Cerebellar nuclear complex (tissue), 1 donor: Measurements from ENCODE around the gene MYADML2.

Experiments
- DNase-seq, 2 experiments: peaks; one replicate each; lab custom pipeline; 2025; lab: John Stamatoyannopoulos, UW

Gene MYADML2

GRCh38 chr17:81911277-81911961 lies 35.6 kb downstream of the MYADML2 start, which contains the start of gene PCYT2:
TSS of gene PCYT2 (minus strand) at chr17:81911399. CDS start at chr17:81911355, 44 bp downstream.
- DNase-seq: peak; percentile 29 to 45

DNA sequence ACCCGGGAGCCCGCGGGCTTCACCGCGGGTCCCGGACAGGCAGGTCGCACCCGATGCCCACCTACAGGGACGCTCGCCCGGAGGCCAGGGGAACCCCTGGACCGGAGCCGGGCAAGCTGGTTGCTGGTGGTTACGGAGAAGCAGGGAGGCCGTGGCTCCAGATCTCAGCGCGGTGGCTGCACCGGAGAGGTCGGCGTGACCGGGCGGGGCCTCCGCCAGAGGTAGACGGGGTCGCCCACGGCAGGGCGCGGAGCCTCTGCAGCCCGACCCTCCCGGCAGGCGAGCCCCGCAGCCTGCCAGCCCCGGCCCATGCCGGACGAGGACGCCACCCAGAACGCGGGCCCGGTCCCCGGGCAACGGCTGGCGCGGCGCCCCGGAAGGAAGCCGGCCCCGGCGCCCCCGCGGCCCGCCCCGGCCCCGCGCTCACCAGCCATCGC lies 36.2 kb downstream of the MYADML2 start:
- no peak for DNase-seq

DNA sequence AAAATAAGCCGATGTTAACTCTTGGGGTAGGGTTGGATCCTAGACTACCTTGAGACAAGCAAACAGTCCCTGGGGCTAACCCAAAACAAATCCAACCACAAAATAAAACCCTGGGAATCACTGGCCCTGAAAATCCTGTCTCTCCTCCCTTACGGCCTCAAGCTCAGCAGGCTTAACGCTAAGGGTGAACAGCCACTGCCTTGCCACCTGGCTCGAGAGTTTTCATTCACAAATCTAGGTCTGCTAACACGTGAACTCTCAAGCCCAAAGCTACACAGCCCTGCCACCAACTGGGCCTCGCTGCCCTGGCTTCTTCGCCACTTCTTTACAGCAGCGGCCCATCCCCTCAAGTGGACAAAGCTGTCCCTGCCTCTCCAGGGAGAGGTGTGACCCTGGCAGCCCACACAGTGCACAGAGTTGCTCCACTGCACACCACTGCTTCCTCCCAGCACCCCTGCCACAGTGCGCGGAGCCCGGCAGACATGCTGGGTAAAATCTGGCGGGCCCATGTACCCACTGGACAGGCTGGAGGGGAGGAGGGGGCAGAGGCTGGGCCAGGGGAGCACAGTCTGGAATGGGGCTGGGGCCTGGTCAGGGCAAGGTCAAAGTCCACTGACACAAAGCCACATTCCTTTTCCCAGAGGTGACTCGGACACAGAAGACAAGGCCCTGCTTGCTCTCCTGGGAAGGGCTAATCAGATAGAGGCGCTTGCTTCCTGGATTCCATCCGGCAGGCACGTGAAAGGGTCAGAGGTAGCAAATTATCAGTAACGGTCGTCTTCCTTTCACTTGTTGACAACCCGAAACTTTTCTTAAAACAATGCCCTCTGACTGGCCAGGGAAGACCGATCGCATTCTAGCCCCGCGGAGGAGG lies 36.8 kb downstream of the MYADML2 start:
- no peak for DNase-seq

GRCh38 chr17:81909231-81909630 lies 37.8 kb downstream of the MYADML2 start:
- no peak for DNase-seq

GRCh38 chr17:81908793-81909192 lies 38.2 kb downstream of the MYADML2 start:
- DNase-seq: no peak

- peak in 1 of 2 experiments; percentile 20 for DNase-seq
Measured at GRCh38 chr17:81907219-81908145, 39.6 kb downstream of the MYADML2 start.

DNA sequence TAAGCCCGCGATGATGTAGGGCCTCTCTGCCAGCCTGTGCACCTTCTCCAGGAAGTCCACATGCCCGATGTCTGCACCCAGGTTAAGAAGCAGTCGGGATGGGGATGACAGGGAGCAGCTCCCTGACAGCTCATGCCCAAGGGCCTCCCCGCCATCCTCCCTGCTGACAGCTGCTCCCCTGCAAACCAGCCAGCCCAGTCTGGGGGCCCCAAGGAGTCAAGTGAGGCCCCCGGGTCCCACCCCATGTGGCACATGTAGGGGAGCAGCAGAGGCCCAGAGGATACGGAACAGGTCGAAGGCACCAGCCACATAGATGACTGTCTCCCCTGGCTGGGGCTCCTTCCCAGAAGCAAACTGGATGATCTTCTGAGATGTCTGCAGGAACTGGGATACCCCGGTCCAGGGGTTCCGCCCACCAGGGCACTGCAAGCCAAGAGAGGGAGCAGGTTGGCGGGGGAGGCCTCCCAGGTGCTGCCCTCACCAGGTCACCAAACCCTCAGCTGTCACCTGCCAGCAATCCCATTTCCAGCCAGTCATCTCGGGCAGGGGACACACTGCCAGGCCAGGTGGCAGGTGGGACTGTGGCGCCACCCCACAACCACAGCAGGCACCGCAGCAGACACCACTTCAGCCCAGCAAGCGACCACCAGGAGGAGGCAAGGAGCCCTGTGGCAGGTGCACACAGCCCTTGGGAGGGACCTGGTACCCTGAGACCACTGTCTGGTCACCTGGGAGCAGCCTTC lies 40.4 kb downstream of the MYADML2 start:
- DNase-seq: no peak

DNA sequence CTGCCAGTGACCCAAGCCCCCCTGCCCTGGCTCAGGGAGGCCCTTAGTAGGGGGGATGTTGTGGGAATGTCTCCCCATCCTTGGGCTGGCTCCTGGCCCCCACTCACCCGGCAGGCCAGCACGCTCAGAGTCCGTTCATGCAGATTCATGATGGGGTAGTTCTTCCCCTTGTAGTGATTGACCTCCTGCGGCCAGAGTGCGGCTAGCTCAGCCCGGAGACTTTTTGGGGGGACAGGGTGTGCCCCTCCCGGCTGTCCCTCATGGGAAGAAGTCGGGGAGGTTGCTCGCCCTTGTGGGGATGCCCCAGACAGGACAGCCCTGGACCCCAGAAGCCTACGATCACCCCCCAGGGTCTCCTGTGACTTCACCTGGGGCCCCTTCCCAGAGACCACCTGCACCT lies 41.0 kb downstream of the MYADML2 start:
- DNase-seq: no peak

DNA sequence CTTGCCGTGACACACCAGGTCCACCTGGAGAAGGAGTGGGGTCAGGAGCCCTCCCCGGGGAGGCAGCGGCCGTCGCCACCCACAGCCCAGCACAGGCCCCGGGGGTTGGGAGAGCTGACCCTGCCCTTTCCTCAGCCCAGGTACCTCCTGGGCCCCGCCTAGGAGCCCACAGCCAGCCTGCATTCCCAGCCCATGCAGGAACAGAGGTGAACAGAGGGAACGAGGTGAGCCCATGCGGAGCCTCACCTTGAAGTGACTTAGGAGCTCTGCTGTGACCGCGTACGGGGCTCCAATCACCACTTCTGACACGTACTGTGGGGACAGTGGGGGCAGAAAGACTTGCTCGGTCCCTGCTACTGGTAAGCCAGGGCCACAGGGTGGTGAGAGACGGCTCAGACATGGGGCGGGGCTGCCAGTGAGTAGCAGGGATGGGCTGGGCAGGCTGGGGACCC lies 41.6 kb downstream of the MYADML2 start:
- no peak for DNase-seq

- DNase-seq: no peak
Measured at GRCh38 chr17:81904600-81905423, 42.2 kb downstream of the MYADML2 start.

DNA sequence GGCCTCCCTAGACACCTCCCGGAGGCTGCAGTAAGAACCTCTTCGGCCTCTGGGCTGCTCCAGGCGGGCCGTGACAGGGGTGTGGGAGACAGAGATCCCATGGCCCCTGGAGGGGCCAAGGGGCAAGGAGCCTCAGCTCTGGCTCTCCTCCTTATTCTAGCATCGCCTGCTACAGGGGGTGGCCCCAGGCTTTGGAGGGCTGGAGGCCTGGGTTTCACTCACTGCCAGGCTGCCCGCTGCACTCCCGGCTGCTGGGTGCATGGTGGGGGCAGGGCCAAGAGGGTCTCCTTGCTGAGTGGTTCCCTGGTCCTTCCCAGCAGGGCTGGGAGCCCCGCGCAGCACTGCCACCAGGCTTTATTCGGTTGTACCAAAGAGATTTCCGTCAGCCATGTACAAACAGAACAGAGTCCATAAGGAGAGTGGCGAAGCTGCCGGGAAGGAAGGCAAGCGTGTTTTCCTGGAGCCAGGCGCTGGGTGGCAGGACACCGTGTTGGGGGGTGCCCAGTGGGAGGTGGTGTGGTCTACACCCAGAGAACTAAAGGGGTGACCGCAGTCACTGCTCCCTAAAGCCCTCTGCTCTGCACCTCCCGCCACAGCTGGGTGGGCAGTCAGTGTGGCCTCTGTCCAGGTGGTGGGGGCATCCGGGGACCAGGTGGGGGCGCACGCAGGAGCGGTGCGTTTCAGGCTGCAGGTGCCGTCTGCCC lies 43.0 kb downstream of the MYADML2 start:
- DNase-seq: no peak

- no peak for DNase-seq
Measured at GRCh38 chr17:81903415-81903831, 43.6 kb downstream of the MYADML2 start.

GRCh38 chr17:81902653-81903414 lies 44.2 kb downstream of the MYADML2 start:
- DNase-seq: no peak

DNA sequence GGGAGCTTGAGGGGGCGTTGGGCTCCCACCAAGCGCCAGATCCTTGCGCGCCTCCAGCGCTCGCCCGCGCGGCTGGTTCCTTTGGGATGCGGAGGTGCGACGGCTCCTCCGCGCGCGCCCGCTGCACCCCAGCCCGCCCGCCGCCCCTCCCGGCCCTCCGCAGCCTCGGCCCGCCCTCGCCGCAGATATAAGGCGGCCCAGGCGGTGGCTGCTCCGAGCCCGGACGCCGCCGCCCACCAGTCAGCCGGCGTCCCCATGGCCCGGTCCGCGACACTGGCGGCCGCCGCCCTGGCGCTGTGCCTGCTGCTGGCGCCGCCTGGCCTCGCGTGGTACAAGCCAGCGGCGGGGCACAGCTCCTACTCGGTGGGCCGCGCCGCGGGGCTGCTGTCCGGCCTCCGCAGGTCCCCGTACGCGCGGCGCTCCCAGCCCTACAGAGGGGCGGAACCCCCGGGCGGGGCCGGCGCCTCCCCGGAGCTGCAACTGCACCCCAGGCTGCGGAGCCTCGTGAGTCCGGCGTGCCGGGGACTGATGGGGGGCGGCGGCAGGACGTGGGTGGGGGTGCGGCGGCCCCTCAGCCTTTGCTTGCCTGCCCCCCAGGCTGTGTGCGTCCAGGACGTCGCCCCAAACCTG lies 44.9 kb downstream of the MYADML2 start, which contains the start of gene NPB:
NPB (plus strand) TSS at position 216 of the 630 bp plus-strand sequence; CDS start at position 256, 40 bp downstream.
- no peak for DNase-seq

- no peak for DNase-seq
Measured at GRCh38 chr17:81901167-81902022, 45.6 kb downstream of the MYADML2 start.

DNA sequence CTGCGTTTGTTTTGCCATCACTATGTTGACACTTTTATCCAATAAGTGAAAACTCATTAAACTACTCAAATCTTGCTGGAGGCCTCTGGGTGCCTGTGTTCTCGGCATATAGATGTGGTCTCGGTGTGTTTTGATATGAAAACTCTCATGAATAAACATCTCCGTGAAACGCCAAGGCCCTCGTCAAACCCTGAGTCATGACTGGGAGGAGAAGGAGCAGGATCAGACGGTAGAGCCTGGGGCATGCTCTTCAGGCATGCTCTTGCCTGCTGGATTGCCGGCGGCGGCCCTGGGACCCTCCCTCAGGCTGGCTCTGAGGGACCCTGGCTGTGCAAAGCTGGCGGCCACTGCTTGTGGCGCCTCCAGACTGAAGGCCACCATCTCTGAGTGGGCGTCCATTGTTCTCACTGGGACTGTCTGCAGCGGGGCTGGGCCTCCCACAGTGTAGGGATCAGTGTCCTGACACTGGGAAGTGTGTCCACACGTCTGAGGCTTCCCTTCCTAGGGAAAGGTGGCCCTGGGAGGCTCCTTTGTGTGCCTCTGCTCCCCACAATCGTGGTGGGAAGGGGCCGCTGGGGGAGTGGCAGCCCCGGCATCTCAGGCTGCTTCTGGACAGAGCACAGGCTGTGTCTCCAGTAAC lies 46.7 kb downstream of the MYADML2 start:
- DNase-seq: no peak
